Hepatocyte (in vitro differentiated cells): ENCODE data around the gene HEATR5A. TPM values are rescaled to one million over a fixed set of nuclear protein-coding genes. Genes with fewer than 3 reads are reported as not detected.
"Not testable (repeated sequence)": the region's sequence is repeated elsewhere in the genome, so short reads cannot be mapped to it uniquely, and the experiment has no call there.

ENCODE experiments used
- DNase-seq: peaks from one replicate; pipeline ENCODE4 v3.0.0-alpha.2; 2016; ENCODE audit warnings: low spot score
- H2AFZ ChIP-seq: fragments of 200-600 bp; sonication (generic); 2 replicates; pipeline ENCODE4 v1.6.0; 2016; ENCODE audit warnings: antibody characterized with exemption, mild to moderate bottlenecking
- H3K27ac ChIP-seq: fragments of 200-600 bp; sonication (generic); 2 replicates; pipeline ENCODE4 v1.5.1; 2016; ENCODE audit warnings: mild to moderate bottlenecking
- H3K27me3 ChIP-seq: fragments of 200-600 bp; sonication (generic); 2 replicates; pipeline ENCODE4 v1.6.1; 2016
- H3K36me3 ChIP-seq: fragments of 200-600 bp; sonication (generic); replicated peaks from 2 replicates; pipeline ENCODE4 v1.5.1; 2016; ENCODE audit warnings: low read depth; ENCODE audit not compliant: insufficient read depth
- H3K4me1 ChIP-seq: fragments of 200-600 bp; sonication (generic); 2 replicates; pipeline ENCODE4 v1.5.1; 2016; ENCODE audit warnings: mild to moderate bottlenecking, moderate library complexity; ENCODE audit not compliant: insufficient read depth
- H3K4me2 ChIP-seq: fragments of 200-600 bp; sonication (generic); 2 replicates; pipeline ENCODE4 v1.6.0; 2016
- H3K4me3 ChIP-seq: fragments of 200-600 bp; sonication (generic); 2 replicates; pipeline ENCODE4 v1.5.1; 2016; ENCODE audit warnings: mild to moderate bottlenecking
- H3K79me2 ChIP-seq: fragments of 200-600 bp; sonication (generic); 2 replicates; pipeline ENCODE4 v1.6.0; 2017; ENCODE audit warnings: mild to moderate bottlenecking
- H3K9me2 ChIP-seq: fragments of 200-600 bp; sonication (generic); replicated peaks from 2 replicates; pipeline ENCODE4 v1.6.0; 2017; ENCODE audit warnings: mild to moderate bottlenecking; ENCODE audit not compliant: insufficient read depth
- H3K9me3 ChIP-seq: fragments of 200-600 bp; sonication (generic); 2 replicates; pipeline ENCODE4 v1.5.1; 2016; ENCODE audit warnings: low read depth, mild to moderate bottlenecking
- H4K20me1 ChIP-seq: fragments of 200-600 bp; sonication (generic); 2 replicates; pipeline ENCODE4 v1.6.0; 2016; ENCODE audit warnings: mild to moderate bottlenecking; ENCODE audit not compliant: insufficient read depth, poor library complexity, severe bottlenecking
- CTCF ChIP-seq: fragments of 200-600 bp; sonication (generic); IDR thresholded peaks from 2 replicates; pipeline ENCODE4 v1.5.1; 2016; ENCODE audit warnings: antibody characterized with exemption, mild to moderate bottlenecking; ENCODE audit not compliant: poor library complexity
- EZH2 ChIP-seq: fragments of 200-600 bp; sonication (generic); IDR thresholded peaks from 2 replicates; pipeline ENCODE4 v1.6.1; 2016; ENCODE audit warnings: antibody characterized with exemption, mild to moderate bottlenecking, borderline replicate concordance
- EZH2phosphoT487 ChIP-seq: fragments of 200-600 bp; sonication (generic); IDR thresholded peaks from one replicate; pipeline ENCODE4 v1.6.1; 2018; ENCODE audit warnings: antibody characterized with exemption, mild to moderate bottlenecking, low read depth, moderate library complexity; ENCODE audit not compliant: unreplicated experiment, severe bottlenecking
- WGBS: methylation state at CpG from one replicate; pipeline ENCODE4 v1.1.6; 2016; ENCODE audit warnings: low lambda C conversion rate; ENCODE audit errors: missing lambda C conversion rate; 5-methylcytosine and 5-hydroxymethylcytosine counted together
- polyA plus RNA-seq: library from polyadenylated mRNA; unstranded; fragments of >200 nt; fragmentation: Nextera tagmentation; extraction: Ambion mirVana; gene quantifications from 2 replicates; pipeline ENCODE4 v1.2.1, GENCODE V29; 2016
- total RNA-seq: library from RNA; depleted of rRNA; stranded (reverse); fragments of >200 nt; gene quantifications from 2 replicates; pipeline ENCODE4 v1.2.3, GENCODE V29; 2014

The HEATR5A gene
- 22.2 and 25.3 TPM in 2 replicates for total RNA-seq
- polyA plus RNA-seq, result 14.9 and 17.9 TPM in 2 replicates

- Histone ChIP-seq H3K36me3 (no peaks in the 10 kb centered on the region), H3K9me3 (no peaks in the 10 kb centered on the region), H4K20me1 (no peaks in the 10 kb centered on the region), H2AFZ (peak within 1 kb of the TSS; percentile 99), H3K79me2 (peaks cover 39% of the 10 kb centered on the region), H3K4me1 (peaks cover 12% of the 10 kb centered on the region), H3K4me3 (peak within 1 kb of the TSS; percentile 75), H3K9me2 (no peaks in the 10 kb centered on the region), H3K4me2 (peak within 1 kb of the TSS; percentile 84), H3K27me3 (no peaks in the 10 kb centered on the region), H3K27ac (peak within 1 kb of the TSS; percentile 81)
- WGBS, result 3% methylated on average over 52 of the region's 56 CpGs
- DNase-seq, result peak; percentile 98
- TF ChIP-seq EZH2, result no peak
- no peak for TF ChIP-seq EZH2phosphoT487
- TF ChIP-seq CTCF, result peak; percentile 29
These were observed at the start of gene HEATR5A for GRCh38 chr14:31420319-31421111. TSS of gene HEATR5A (minus strand) at chr14:31420550. CDS start at chr14:31402975, 17,575 bp downstream.

GRCh38 chr14:31466554-31466953, 46.2 kb upstream of the HEATR5A start:
- H3K9me2 ChIP-seq, result no peaks in the 10 kb centered on the region
- no peak overlapping the region for H3K4me3 ChIP-seq
- H3K4me2 ChIP-seq, result no peak overlapping the region
- WGBS, result 96% methylated on average over 6 of the region's 6 CpGs
- no peaks in the 10 kb centered on the region for H3K36me3 ChIP-seq
- TF ChIP-seq EZH2 (no peak), EZH2phosphoT487 (no peak), CTCF (no peak)
- H3K27me3 ChIP-seq, result no peaks in the 10 kb centered on the region
- H4K20me1 ChIP-seq, result no peaks in the 10 kb centered on the region
- DNase-seq, result no peak
- no peak overlapping the region for H3K27ac ChIP-seq
- H3K9me3 ChIP-seq, result no peaks in the 10 kb centered on the region
- no peak overlapping the region for H2AFZ ChIP-seq
- H3K4me1 ChIP-seq, result no peaks in the 10 kb centered on the region
- no peaks in the 10 kb centered on the region for H3K79me2 ChIP-seq

GRCh38 chr14:31465111-31465510, 44.8 kb upstream of the HEATR5A start:
- Histone ChIP-seq H3K4me1 (no peaks in the 10 kb centered on the region), H3K4me2 (no peak overlapping the region), H3K79me2 (no peaks in the 10 kb centered on the region), H3K9me3 (no peaks in the 10 kb centered on the region), H3K4me3 (no peak overlapping the region), H4K20me1 (no peaks in the 10 kb centered on the region), H2AFZ (no peak overlapping the region), H3K36me3 (no peaks in the 10 kb centered on the region), H3K27me3 (no peaks in the 10 kb centered on the region), H3K27ac (no peak overlapping the region), H3K9me2 (no peaks in the 10 kb centered on the region)
- TF ChIP-seq CTCF (no peak), EZH2phosphoT487 (no peak), EZH2 (no peak)
- DNase-seq, result no peak

GRCh38 chr14:31462450-31462849, 42.1 kb upstream of the HEATR5A start:
- 85% methylated on average over 2 of the region's 2 CpGs for WGBS
- not testable (repeated sequence) for H2AFZ ChIP-seq, H3K4me2 ChIP-seq

More at GRCh38 chr14:31462450-31462849, 42.1 kb upstream of the HEATR5A start:
- H3K27ac ChIP-seq, DNase-seq, H3K4me1 ChIP-seq, H4K20me1 ChIP-seq, H3K4me3 ChIP-seq, H3K36me3 ChIP-seq, H3K27me3 ChIP-seq, H3K9me2 ChIP-seq, H3K79me2 ChIP-seq, H3K9me3 ChIP-seq: not testable (repeated sequence)
